Stomach (tissue), 4 donors: Measurements from ENCODE around the gene CHRM4.

Experiments used
- POLR2AphosphoS5 ChIP-seq, 3 donors: sonication (generic); formaldehyde crosslinking; IDR thresholded peaks; one replicate each; pipeline ENCODE4 v1.6.1; 2016; ENCODE audit warnings: antibody characterized with exemption in 3 of 3
- TF ChIP-seq, protein P1 (sequence below), 7 experiments: fragments of 450-650 bp in 4 of 7; fragments of 200-600 bp in 3 of 7; sonication (generic) in 3 of 7; IDR thresholded peaks; one replicate each; pipeline ENCODE4 v1.5.1; 2016 to 2019; ENCODE audit warnings: antibody characterized with exemption in 7 of 7, control low read depth in 2 of 7, mild to moderate bottlenecking in 1 of 7

DNA sequence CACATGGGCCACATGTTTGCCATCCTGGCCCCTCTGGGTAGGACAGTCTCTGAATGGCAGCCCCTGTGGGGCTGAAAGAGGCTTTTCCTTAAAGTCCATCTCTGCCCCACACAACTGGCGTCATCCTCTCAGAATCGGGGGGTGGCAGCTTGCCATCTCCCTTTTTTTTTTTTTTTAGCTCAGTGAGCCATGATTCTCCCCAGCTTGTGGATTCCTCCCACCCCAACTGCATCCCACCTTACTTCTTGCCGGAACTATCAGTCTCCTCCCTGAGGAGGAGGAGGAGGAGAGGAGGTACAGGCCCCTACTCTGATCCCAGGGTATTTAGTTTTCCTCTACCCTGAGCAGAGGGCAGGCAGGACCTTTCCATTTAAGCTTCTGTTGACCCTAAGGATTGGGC lies 40.9 kb downstream of the CHRM4 start:
- TF ChIP-seq POLR2AphosphoS5 (IDR thresholded peaks at IDR 0.05) = no peak
- TF ChIP-seq, protein P1, sequence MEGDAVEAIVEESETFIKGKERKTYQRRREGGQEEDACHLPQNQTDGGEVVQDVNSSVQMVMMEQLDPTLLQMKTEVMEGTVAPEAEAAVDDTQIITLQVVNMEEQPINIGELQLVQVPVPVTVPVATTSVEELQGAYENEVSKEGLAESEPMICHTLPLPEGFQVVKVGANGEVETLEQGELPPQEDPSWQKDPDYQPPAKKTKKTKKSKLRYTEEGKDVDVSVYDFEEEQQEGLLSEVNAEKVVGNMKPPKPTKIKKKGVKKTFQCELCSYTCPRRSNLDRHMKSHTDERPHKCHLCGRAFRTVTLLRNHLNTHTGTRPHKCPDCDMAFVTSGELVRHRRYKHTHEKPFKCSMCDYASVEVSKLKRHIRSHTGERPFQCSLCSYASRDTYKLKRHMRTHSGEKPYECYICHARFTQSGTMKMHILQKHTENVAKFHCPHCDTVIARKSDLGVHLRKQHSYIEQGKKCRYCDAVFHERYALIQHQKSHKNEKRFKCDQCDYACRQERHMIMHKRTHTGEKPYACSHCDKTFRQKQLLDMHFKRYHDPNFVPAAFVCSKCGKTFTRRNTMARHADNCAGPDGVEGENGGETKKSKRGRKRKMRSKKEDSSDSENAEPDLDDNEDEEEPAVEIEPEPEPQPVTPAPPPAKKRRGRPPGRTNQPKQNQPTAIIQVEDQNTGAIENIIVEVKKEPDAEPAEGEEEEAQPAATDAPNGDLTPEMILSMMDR (IDR thresholded peaks at IDR 0.05) = no peak
